Measurements from ENCODE around the gene CDH12.

Gene CDH12

DNA sequence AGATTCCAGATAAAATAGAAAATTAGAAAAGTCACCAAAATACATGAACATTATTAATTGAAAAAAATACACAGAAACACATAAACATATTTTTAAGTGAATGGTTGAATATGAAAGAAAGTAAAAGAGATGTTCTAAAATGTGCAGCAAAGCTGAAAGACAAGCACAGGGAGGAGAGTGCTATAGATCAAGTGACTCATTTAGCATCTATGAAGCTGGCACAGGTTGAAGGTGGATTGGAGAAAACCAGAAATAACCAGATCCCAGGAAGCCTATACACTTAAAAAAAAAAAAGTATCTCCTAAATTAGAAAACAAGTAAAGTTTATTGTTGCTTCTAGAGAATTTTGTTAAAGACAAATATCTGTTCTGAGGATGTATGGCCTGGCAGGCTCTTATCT lies 338.9 kb downstream of the CDH12 start:
- TF ChIP-seq SPI1 (IDR thresholded peaks at IDR 0.05; ENCODE audit: low read depth, low read length): no peak
- TF ChIP-seq PAX5 (IDR thresholded peaks at IDR 0.05; ENCODE audit: insufficient read depth, low read length, severe bottlenecking): no peak
- TF ChIP-seq POLR2AphosphoS5 (IDR thresholded peaks at IDR 0.05; ENCODE audit: low read depth, low read length): no peak
- no peak for TF ChIP-seq TAF1 (IDR thresholded peaks at IDR 0.05; ENCODE audit: low read depth, low read length)
- TF ChIP-seq POLR2A (IDR thresholded peaks at IDR 0.05; ENCODE audit: low read depth, low read length): no peak
- no peak for TF ChIP-seq POU2F2 (IDR thresholded peaks at IDR 0.05; ENCODE audit: low read depth, low read length)
- DNase-seq (ENCODE audit: insufficient read length, low spot score) (no peak), FAIRE-seq (no peak)

DNA sequence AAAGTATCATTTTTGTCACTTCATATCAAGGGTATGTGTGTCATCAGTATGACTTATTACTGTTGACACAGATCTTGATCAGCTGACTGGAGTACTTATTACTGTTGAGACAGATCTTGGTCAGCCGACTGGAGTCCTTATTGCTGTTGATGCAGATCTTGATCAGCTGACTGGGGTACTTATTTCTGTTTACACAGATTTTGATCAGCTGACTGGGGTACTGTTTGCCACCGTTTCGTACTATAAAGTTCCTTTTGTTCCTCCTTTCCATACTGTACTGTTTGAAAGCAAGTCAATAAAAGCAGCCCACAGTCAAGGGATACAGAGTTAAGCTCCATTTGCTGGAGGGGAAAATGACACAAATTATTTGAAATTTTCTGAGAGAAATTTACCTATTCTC lies 347.3 kb downstream of the CDH12 start:
- no peak for DNase-seq (ENCODE audit: insufficient read length, low spot score)
- TF ChIP-seq POLR2AphosphoS5 (IDR thresholded peaks at IDR 0.05; ENCODE audit: low read depth, low read length) (no peak), PAX5 (IDR thresholded peaks at IDR 0.05; ENCODE audit: insufficient read depth, low read length, severe bottlenecking) (no peak)

DNA sequence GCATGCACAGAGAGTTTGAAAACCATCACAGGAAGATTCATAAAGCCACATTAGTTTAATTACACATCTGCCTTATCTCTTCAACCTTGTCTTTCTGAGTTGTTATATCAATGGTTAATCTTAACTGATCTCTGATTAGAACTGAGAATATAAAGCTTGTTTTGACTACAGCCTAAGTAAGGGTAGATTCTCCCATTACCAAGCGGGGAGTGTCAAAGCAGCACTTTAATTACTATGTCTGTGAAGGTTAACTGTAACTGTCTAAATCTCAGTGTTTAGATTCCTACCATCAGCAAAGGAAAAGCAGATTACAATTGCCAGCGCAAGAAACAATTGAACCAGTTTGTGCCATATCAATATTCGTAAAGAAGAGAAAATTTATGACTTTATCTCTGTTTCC lies 348.7 kb downstream of the CDH12 start:
- no peak for DNase-seq (ENCODE audit: insufficient read length, low spot score)
- no peak for FAIRE-seq
- TF ChIP-seq SPI1 (IDR thresholded peaks at IDR 0.05; ENCODE audit: low read depth, low read length) (no peak), POLR2AphosphoS5 (IDR thresholded peaks at IDR 0.05; ENCODE audit: low read depth, low read length) (no peak), TAF1 (IDR thresholded peaks at IDR 0.05; ENCODE audit: low read depth, low read length) (no peak), POLR2A (IDR thresholded peaks at IDR 0.05; ENCODE audit: low read depth, low read length) (no peak), PAX5 (IDR thresholded peaks at IDR 0.05; ENCODE audit: insufficient read depth, low read length, severe bottlenecking) (no peak), POU2F2 (IDR thresholded peaks at IDR 0.05; ENCODE audit: low read depth, low read length) (no peak)

More for the DNA sequence above, 347.3 kb downstream of the CDH12 start:
- FAIRE-seq: no peak

- FAIRE-seq: no peak
- no peak for DNase-seq (ENCODE audit: insufficient read length, low spot score)
- TF ChIP-seq TAF1 (IDR thresholded peaks at IDR 0.05; ENCODE audit: low read depth, low read length) (no peak), POU2F2 (IDR thresholded peaks at IDR 0.05; ENCODE audit: low read depth, low read length) (no peak), POLR2A (IDR thresholded peaks at IDR 0.05; ENCODE audit: low read depth, low read length) (no peak), PAX5 (IDR thresholded peaks at IDR 0.05; ENCODE audit: insufficient read depth, low read length, severe bottlenecking) (no peak), SPI1 (IDR thresholded peaks at IDR 0.05; ENCODE audit: low read depth, low read length) (no peak), POLR2AphosphoS5 (IDR thresholded peaks at IDR 0.05; ENCODE audit: low read depth, low read length) (no peak)
These were observed 352.6 kb downstream of the CDH12 start for GRCh38 chr5:22500556-22500955.

DNA sequence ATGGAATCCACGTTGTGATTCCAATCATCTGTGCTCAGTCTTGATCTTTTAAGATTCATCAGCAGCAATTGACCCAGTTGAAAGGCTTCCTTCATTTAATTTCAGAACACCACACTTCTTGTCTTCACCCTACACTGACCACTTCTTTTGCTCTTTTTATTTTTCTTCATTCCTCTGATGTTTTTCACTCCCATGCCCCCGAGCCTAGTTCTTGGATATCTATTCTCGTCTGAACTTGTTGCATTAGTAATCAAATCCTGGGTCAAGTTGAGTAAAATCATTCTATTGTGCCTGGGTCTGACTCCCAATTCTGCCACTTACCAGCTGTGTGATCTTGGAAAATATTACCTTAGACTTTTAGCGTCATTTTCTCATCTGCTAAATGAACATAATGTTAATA lies 356.5 kb downstream of the CDH12 start:
- TF ChIP-seq TAF1 (IDR thresholded peaks at IDR 0.05; ENCODE audit: low read depth, low read length): no peak
- no peak for FAIRE-seq
- no peak for DNase-seq (ENCODE audit: insufficient read length, low spot score)

GRCh38 chr5:22495016-22495720 lies 358.0 kb downstream of the CDH12 start:
- DNase-seq (ENCODE audit: insufficient read length, low spot score) (no peak), FAIRE-seq (no peak)
- TF ChIP-seq POU2F2 (IDR thresholded peaks at IDR 0.05; ENCODE audit: low read depth, low read length): no peak
- TF ChIP-seq POLR2AphosphoS5 (IDR thresholded peaks at IDR 0.05; ENCODE audit: low read depth, low read length): no peak
- TF ChIP-seq SPI1 (IDR thresholded peaks at IDR 0.05; ENCODE audit: low read depth, low read length): no peak
- TF ChIP-seq TAF1 (IDR thresholded peaks at IDR 0.05; ENCODE audit: low read depth, low read length): no peak
- TF ChIP-seq POLR2A (IDR thresholded peaks at IDR 0.05; ENCODE audit: low read depth, low read length): no peak
- no peak for TF ChIP-seq PAX5 (IDR thresholded peaks at IDR 0.05; ENCODE audit: insufficient read depth, low read length, severe bottlenecking)

GRCh38 chr5:22488427-22488826 lies 364.7 kb downstream of the CDH12 start:
- FAIRE-seq: no peak
- no peak for TF ChIP-seq POLR2A (IDR thresholded peaks at IDR 0.05; ENCODE audit: low read depth, low read length)
- TF ChIP-seq PAX5 (IDR thresholded peaks at IDR 0.05; ENCODE audit: insufficient read depth, low read length, severe bottlenecking): no peak
- TF ChIP-seq POLR2AphosphoS5 (IDR thresholded peaks at IDR 0.05; ENCODE audit: low read depth, low read length): no peak
- no peak for TF ChIP-seq POU2F2 (IDR thresholded peaks at IDR 0.05; ENCODE audit: low read depth, low read length)
- TF ChIP-seq SPI1 (IDR thresholded peaks at IDR 0.05; ENCODE audit: low read depth, low read length): no peak
- TF ChIP-seq TAF1 (IDR thresholded peaks at IDR 0.05; ENCODE audit: low read depth, low read length): no peak
- DNase-seq (ENCODE audit: insufficient read length, low spot score): no peak

- TF ChIP-seq TAF1 (IDR thresholded peaks at IDR 0.05; ENCODE audit: low read depth, low read length) (no peak), POLR2AphosphoS5 (IDR thresholded peaks at IDR 0.05; ENCODE audit: low read depth, low read length) (no peak), SPI1 (IDR thresholded peaks at IDR 0.05; ENCODE audit: low read depth, low read length) (no peak)
- DNase-seq (ENCODE audit: insufficient read length, low spot score): no peak
- no peak for FAIRE-seq
These were observed 372.8 kb downstream of the CDH12 start for GRCh38 chr5:22480305-22480704.

- TF ChIP-seq TAF1 (IDR thresholded peaks at IDR 0.05; ENCODE audit: low read depth, low read length): no peak
- TF ChIP-seq POU2F2 (IDR thresholded peaks at IDR 0.05; ENCODE audit: low read depth, low read length): no peak
- no peak for TF ChIP-seq PAX5 (IDR thresholded peaks at IDR 0.05; ENCODE audit: insufficient read depth, low read length, severe bottlenecking)
- DNase-seq (ENCODE audit: insufficient read length, low spot score): no peak
- FAIRE-seq: no peak
These were observed 379.3 kb downstream of the CDH12 start for GRCh38 chr5:22473886-22474285.

GRCh38 chr5:22471154-22471553 lies 382.0 kb downstream of the CDH12 start:
- DNase-seq (ENCODE audit: insufficient read length, low spot score) (no peak), FAIRE-seq (no peak)
- TF ChIP-seq POU2F2 (IDR thresholded peaks at IDR 0.05; ENCODE audit: low read depth, low read length): no peak
- no peak for TF ChIP-seq PAX5 (IDR thresholded peaks at IDR 0.05; ENCODE audit: insufficient read depth, low read length, severe bottlenecking)
- no peak for TF ChIP-seq TAF1 (IDR thresholded peaks at IDR 0.05; ENCODE audit: low read depth, low read length)

GRCh38 chr5:22470408-22470807 lies 382.7 kb downstream of the CDH12 start:
- TF ChIP-seq POLR2AphosphoS5 (IDR thresholded peaks at IDR 0.05; ENCODE audit: low read depth, low read length) (no peak), POLR2A (IDR thresholded peaks at IDR 0.05; ENCODE audit: low read depth, low read length) (no peak), PAX5 (IDR thresholded peaks at IDR 0.05; ENCODE audit: insufficient read depth, low read length, severe bottlenecking) (no peak), SPI1 (IDR thresholded peaks at IDR 0.05; ENCODE audit: low read depth, low read length) (no peak), POU2F2 (IDR thresholded peaks at IDR 0.05; ENCODE audit: low read depth, low read length) (no peak)
- no peak for FAIRE-seq

More at GRCh38 chr5:22470408-22470807, 382.7 kb downstream of the CDH12 start:
- no peak for DNase-seq (ENCODE audit: insufficient read length, low spot score)

Measured in GM12891 (cell line).